Measurements from ENCODE around the gene MAGEA10.

DNA sequence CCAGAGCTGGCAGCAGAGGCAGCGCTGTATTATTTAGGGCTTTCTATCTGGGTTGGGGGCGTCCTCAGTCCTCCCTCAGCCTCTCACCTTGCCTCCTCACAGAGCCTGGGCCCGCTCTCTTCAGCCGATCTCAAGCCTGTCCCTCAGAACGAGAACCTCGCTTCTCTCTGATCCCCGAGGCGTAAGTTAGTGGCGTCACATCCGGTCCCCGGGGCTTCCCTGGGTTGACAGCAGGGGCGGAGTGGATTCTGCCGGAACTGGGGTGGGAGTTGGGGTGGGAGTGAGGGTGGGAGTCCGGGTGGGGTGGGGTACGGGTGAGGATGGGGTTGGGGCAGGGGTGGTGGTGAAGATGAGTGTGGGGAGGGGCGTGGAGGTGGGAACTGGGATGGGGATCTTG is at the start of gene MAGEA10:
- TF ChIP-seq, protein P1, sequence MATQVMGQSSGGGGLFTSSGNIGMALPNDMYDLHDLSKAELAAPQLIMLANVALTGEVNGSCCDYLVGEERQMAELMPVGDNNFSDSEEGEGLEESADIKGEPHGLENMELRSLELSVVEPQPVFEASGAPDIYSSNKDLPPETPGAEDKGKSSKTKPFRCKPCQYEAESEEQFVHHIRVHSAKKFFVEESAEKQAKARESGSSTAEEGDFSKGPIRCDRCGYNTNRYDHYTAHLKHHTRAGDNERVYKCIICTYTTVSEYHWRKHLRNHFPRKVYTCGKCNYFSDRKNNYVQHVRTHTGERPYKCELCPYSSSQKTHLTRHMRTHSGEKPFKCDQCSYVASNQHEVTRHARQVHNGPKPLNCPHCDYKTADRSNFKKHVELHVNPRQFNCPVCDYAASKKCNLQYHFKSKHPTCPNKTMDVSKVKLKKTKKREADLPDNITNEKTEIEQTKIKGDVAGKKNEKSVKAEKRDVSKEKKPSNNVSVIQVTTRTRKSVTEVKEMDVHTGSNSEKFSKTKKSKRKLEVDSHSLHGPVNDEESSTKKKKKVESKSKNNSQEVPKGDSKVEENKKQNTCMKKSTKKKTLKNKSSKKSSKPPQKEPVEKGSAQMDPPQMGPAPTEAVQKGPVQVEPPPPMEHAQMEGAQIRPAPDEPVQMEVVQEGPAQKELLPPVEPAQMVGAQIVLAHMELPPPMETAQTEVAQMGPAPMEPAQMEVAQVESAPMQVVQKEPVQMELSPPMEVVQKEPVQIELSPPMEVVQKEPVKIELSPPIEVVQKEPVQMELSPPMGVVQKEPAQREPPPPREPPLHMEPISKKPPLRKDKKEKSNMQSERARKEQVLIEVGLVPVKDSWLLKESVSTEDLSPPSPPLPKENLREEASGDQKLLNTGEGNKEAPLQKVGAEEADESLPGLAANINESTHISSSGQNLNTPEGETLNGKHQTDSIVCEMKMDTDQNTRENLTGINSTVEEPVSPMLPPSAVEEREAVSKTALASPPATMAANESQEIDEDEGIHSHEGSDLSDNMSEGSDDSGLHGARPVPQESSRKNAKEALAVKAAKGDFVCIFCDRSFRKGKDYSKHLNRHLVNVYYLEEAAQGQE (IDR thresholded peaks at IDR 0.05; ENCODE audit: insufficient read depth in 1 of 2, low read depth in 2 of 2, low read length in 2 of 2): no peak
- TF ChIP-seq TAF1 (IDR thresholded peaks at IDR 0.05; ENCODE audit: borderline replicate concordance, insufficient read depth, low read length) (no peak), POLR2AphosphoS5 (IDR thresholded peaks at IDR 0.05; ENCODE audit: low read depth, low read length) (no peak)

Measured in PFSK-1 (cell line).